SJCRH30 (cell line): ENCODE measurements around the gene RTCA. TPM values are rescaled to one million over a fixed set of nuclear protein-coding genes. Genes with fewer than 3 reads are reported as not detected.
"Not testable (repeated sequence)": the region's sequence is repeated elsewhere in the genome, so short reads cannot be mapped to it uniquely, and the experiment has no call there.

ENCODE experiments used
- DNase-seq, 2 experiments: peaks; one replicate each; pipeline ENCODE4 v3.0.0-alpha.2; 2015 to 2020
- H3K27ac ChIP-seq: fragments of 250-450 bp; sonication (Bioruptor Pico); 2 replicates; pipeline ENCODE4 v1.5.1; 2020; ENCODE audit warnings: mild to moderate bottlenecking, moderate library complexity
- H3K27me3 ChIP-seq: fragments of 250-450 bp; sonication (Bioruptor Pico); 2 replicates; pipeline ENCODE4 v1.5.1; 2020; ENCODE audit warnings: mild to moderate bottlenecking, moderate library complexity
- H3K36me3 ChIP-seq: fragments of 250-450 bp; sonication (Bioruptor Pico); 2 replicates; pipeline ENCODE4 v1.5.1; 2020; ENCODE audit warnings: mild to moderate bottlenecking, moderate library complexity
- H3K4me1 ChIP-seq: fragments of 250-450 bp; sonication (Bioruptor Pico); 2 replicates; pipeline ENCODE4 v1.5.1; 2020; ENCODE audit warnings: mild to moderate bottlenecking, moderate library complexity
- H3K4me3 ChIP-seq: fragments of 250-450 bp; sonication (Bioruptor Pico); 2 replicates; pipeline ENCODE4 v1.5.1; 2020; ENCODE audit warnings: mild to moderate bottlenecking, moderate library complexity
- H3K9me3 ChIP-seq: fragments of 250-450 bp; sonication (Bioruptor Pico); replicated peaks from 2 replicates; pipeline ENCODE4 v1.5.1; 2020; ENCODE audit warnings: mild to moderate bottlenecking, moderate library complexity
- total RNA-seq: library from RNA; depleted of rRNA; stranded (reverse); fragments of >200 nt; shearing (Covaris generic); gene quantifications from 2 replicates; pipeline ENCODE4 v1.2.3, GENCODE V29; 2014

The RTCA gene
- total RNA-seq, 1 experiment from 2014 or later: 41.0 TPM

DNA sequence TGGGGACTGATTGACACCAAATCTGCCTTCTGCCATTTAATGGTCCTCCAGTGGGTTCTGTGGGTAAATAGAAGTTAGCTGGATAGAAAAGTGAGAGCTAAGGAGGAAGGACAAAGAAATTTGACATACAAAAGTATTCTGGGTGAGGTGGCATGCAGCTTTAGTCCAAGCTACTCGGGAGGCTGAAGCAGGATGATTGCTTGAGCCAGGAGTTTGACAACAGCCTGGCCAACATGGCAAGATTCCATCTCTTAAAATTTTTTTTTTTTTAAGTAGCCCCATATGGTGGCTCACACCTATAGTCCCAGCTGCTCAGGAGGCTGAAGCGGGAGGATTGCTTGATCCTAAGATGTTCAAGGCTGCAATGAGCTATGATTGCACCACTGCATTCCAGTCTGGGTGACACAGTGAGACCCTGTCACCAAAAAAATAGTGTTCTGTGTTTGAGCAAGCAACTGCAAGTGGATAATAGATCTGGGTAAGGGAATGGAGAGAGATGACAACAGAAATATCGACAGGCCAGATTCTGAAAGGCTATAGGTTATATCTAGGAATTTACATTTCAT lies 13.4 kb downstream of the RTCA start:
- Histone ChIP-seq H3K36me3 (peaks cover 72% of the 10 kb centered on the region), H3K4me3 (no peak overlapping the region), H3K27ac (no peak overlapping the region), H3K4me1 (no peaks in the 10 kb centered on the region), H3K9me3 (no peaks in the 10 kb centered on the region), H3K27me3 (no peaks in the 10 kb centered on the region)
- DNase-seq: no peak

DNA sequence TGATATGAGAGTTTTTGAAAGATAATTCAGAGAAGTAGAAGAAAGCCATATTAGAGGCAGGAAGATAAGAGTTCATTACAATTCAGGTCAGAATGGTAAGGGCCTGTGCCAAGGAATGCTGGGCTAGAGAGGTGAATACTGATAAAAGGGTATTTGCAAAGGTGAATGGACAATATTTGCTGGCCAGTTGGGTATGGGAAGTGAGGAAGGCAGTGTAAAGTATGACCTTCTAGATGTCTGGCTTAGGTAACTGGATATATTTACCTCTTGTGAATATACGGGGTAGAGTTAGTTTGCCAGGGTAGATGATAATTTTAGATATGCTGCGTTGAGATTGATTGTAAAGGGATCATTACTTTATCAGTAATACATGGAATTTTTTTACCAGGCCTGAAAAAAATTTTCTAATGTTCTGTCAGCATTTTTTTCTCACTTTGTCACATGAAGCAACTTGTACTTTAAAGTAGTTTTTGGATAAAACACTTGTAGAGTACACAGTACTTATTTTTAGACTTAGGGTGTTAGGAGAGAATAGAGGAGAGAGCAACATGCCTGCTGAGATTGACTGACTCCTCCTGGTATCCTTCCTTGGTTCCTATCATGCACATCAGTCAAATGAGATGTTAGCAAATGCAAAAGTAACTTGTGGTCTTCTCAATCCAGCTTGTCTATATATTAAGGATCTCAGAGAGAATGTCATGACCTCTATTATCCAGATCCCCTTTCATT lies 14.1 kb downstream of the RTCA start:
- DNase-seq: no peak
- Histone ChIP-seq H3K9me3 (no peaks in the 10 kb centered on the region), H3K27me3 (no peaks in the 10 kb centered on the region), H3K36me3 (peaks cover 72% of the 10 kb centered on the region), H3K4me3 (no peak overlapping the region), H3K27ac (no peak overlapping the region), H3K4me1 (no peaks in the 10 kb centered on the region)

DNA sequence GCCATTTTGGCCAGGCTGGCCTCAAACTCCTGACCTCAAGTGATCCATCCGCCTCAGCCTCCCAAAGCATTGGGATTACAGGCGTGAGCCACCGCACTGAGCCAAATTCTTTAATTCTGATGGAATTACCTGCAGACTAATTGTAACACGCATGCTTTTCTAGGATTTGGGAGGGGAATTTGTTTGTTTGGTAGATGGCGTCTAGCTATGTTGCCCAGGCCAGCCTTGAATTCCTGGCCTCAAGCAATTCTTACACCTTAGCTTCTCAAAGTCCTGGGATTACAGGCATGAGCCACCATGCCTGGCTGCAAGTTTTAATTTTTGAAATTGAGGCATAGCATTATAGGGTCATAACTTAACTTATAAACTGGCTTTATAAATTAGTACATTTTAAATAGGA lies 18.6 kb downstream of the RTCA start:
- Histone ChIP-seq H3K4me1 (no peaks in the 10 kb centered on the region), H3K9me3 (no peaks in the 10 kb centered on the region), H3K36me3 (peaks cover 60% of the 10 kb centered on the region), H3K4me3 (no peak overlapping the region), H3K27me3 (no peaks in the 10 kb centered on the region), H3K27ac (no peak overlapping the region)
- no peak for DNase-seq

DNA sequence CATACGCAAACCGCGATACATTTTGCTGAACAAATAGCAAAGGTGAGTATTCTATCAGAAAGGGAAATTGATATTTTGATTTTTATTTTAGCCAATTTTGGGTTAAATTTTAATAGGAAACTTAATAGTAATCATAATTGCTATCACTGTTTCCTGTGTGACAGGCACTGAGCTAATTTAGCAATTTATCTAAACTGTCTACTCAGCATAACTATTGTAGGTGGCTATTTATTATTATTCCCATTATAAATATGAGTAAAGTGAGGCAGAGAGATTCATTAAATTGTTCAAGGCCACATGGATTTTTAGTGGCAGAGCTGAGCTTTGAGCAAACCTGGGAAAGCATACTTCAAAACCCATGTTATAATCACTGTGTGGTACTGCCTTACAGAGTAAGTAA lies 21.1 kb downstream of the RTCA start:
- Histone ChIP-seq H3K4me3 (no peak overlapping the region), H3K27ac (no peak overlapping the region), H3K9me3 (no peaks in the 10 kb centered on the region), H3K4me1 (no peaks in the 10 kb centered on the region), H3K27me3 (no peaks in the 10 kb centered on the region), H3K36me3 (peaks cover 62% of the 10 kb centered on the region)
- no peak for DNase-seq

DNA sequence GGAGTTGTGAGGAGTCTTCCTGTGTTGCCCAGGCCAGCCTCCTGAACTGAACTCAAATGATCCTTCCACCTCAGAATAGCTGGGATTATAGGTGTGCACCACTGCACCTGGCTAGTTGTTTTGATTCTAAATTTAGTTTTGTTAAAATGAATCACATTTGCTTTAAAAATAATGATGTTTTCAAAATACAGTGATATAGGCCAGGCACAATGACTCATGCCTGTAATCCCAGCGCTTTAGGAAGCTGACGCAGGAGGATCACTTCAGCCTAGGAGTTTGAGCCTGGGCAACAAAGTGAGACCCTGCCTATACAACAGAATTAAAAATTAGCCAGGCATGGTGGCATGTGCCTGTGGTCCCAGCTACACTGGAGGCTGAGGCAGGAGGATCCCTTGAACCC lies 24.3 kb downstream of the RTCA start:
- Histone ChIP-seq H3K27ac (no peak overlapping the region), H3K9me3 (no peaks in the 10 kb centered on the region), H3K27me3 (no peaks in the 10 kb centered on the region), H3K4me1 (no peaks in the 10 kb centered on the region), H3K36me3 (peaks cover 44% of the 10 kb centered on the region), H3K4me3 (no peak overlapping the region)
- no peak for DNase-seq

DNA sequence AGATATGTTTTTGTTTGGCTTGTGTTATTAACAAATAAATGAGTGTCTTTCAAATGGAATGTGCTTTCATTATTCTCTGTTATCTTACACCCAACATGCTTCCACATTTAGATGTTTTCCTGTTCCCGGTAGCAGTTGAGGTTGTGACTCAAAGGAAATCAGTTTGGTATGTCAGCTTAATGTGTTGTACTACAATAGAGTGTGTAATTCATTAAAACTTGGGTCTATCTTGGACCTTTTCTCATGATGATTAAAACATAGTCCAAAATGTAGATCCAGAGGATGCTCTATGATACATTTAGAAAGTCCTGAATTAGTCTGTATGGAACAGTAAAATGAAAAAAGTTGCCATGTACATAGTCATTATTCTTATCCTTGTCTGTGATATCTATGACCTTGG lies 26.7 kb downstream of the RTCA start:
- no peak for DNase-seq
- Histone ChIP-seq H3K9me3 (no peaks in the 10 kb centered on the region), H3K4me1 (no peaks in the 10 kb centered on the region), H3K27ac (no peak overlapping the region), H3K27me3 (no peaks in the 10 kb centered on the region), H3K36me3 (peaks cover 25% of the 10 kb centered on the region), H3K4me3 (no peak overlapping the region)

DNA sequence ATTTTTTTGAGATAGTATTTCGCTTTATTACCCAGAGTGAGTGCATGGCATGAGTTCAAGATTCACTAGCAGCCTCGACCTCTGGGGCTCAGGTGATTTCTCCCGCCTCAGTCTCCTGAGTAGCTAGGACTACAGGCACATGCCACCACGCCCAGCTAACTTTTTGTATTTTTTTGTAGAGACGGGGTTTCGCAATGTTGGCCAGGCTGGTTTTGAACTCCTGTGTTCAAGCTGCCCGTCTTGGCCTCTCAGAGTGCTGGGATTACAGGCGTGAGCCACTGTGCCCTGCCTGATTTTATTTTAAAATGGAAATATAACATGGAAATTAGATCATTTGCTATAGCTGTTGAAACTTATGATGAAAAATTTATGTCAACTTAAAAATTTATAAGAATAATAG lies 30.1 kb downstream of the RTCA start:
- Histone ChIP-seq H3K27me3 (no peaks in the 10 kb centered on the region), H3K27ac (no peak overlapping the region), H3K36me3 (peaks cover 9% of the 10 kb centered on the region; the same call in 1 of the 2 replicates), H3K4me1 (no peaks in the 10 kb centered on the region), H3K4me3 (no peak overlapping the region), H3K9me3 (no peaks in the 10 kb centered on the region)
- DNase-seq: no peak

DNA sequence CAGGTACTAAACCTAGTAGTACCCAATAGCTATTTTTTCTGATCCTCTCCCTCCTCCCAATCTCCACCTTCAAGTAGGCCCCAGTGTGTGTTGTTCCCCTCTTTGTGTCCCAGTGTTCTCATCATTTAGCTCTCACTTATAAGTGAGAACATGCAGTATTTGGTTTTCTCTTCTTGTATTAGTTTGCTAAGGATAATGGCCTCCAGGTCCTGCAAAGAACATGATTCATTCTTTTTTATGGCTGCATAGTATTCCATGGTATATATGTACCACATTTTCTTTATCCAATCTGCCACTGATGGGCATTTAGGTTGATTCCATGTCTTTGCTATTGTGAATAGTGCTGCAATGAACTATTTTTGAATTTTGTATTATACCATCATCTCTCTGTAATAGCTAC lies 31.0 kb downstream of the RTCA start:
- H3K4me3 ChIP-seq, H3K4me1 ChIP-seq, H3K9me3 ChIP-seq, DNase-seq, H3K27me3 ChIP-seq, H3K27ac ChIP-seq, H3K36me3 ChIP-seq: not testable (repeated sequence)

DNA sequence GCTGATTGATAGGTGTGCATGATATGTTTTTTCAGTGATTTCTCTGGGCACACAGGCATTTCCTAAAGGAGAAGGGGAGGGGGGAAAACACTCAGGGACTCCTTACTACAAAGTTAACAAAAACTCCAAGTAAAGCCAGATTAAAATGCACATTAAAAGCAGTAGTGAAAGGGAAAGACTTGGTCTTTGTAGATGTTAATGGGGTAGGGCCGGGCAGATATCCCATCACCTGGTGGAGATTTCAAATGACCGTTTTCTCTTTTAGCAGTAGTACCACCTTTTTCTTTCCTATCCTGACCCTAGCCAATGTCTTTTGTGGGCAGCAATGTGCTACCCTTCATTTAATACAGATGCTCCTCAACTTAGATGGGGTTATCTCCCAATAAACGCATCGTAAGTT lies 32.5 kb downstream of the RTCA start:
- Histone ChIP-seq H3K36me3 (no peaks in the 10 kb centered on the region), H3K27me3 (no peaks in the 10 kb centered on the region), H3K4me3 (no peak overlapping the region), H3K27ac (no peak overlapping the region), H3K9me3 (no peaks in the 10 kb centered on the region), H3K4me1 (no peaks in the 10 kb centered on the region)
- DNase-seq: no peak

DNA sequence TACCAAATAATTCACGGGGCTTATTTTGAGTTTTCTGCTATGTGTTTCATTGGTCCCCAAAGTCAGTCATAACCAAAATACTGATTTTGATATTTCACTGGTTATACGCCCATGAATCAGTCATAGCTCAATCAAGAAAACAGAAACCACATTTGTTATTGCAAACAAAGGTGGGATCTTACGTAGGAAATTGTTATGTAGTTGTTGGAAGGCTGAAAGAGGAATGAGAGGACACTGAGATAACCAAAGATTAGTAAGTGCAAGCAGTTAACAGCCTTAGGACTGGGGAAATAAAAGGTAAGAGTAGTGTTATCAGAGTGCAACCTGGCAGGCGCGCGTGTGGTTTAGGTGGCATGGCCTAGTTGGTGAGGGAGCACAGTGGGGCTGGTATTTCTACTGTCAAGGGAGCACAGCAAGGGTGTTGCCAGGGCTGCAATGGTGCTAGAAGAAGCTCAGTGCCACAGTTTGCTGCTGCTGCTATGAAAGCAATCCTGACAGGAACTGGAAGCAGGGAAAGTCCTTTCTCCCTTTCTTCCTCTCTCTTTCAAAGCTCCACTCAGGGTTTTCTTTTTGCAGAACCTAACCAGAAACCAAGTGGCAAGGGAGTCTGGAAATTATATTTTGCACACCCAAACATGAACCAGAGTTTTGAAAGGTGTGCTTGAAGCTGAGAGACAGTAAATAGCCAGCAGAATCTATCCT lies 33.7 kb downstream of the RTCA start:
- no peaks in the 10 kb centered on the region for H3K27me3 ChIP-seq
- H3K4me3 ChIP-seq: no peak overlapping the region
- no peak for DNase-seq
- H3K36me3 ChIP-seq: no peaks in the 10 kb centered on the region
- no peak overlapping the region for H3K27ac ChIP-seq
- H3K4me1 ChIP-seq: no peaks in the 10 kb centered on the region
- no peaks in the 10 kb centered on the region for H3K9me3 ChIP-seq

DNA sequence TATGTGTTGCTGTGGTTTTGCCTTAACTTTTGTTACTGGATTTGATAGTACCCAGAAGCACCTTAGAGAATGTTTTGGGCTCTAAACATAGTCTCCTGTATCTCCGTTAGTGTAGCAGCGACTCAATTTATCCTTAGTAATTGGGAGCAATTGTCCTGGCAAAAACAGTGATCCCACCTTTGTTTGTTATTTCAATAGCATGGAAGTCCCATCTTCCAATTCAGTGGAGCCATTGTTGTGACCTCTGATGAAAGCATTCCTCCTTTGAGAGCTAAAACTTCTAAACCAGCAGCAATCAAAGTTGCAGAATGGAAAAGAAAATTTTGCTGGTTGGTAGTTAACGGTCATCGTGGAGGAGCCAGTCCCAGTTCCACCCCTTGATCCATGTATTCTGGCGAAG lies 34.7 kb downstream of the RTCA start:
- H3K27me3 ChIP-seq: no peaks in the 10 kb centered on the region
- no peaks in the 10 kb centered on the region for H3K9me3 ChIP-seq
- H3K4me1 ChIP-seq: no peaks in the 10 kb centered on the region
- no peak overlapping the region for H3K4me3 ChIP-seq
- no peaks in the 10 kb centered on the region for H3K36me3 ChIP-seq
- no peak overlapping the region for H3K27ac ChIP-seq
- no peak for DNase-seq

DNA sequence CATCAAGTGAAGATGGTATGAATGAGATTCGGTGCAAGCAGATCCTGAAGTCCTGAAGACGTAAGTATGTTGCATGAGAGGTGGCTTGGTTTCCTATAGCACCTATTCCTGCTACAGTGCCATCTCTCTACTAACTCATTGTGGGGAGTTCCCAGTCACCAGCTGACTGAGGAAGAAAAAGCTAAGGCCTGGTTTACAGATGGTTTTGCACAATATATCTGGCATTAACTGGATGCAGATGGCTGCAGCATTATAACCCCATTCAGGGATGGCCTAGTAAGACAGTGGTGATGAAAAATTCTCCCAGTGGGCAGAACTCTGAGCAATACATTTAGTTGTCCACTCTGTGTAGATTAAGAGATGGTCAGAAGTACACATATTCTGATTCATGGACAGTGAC lies 36.7 kb downstream of the RTCA start:
- H3K4me3 ChIP-seq: no peak overlapping the region

DNA sequence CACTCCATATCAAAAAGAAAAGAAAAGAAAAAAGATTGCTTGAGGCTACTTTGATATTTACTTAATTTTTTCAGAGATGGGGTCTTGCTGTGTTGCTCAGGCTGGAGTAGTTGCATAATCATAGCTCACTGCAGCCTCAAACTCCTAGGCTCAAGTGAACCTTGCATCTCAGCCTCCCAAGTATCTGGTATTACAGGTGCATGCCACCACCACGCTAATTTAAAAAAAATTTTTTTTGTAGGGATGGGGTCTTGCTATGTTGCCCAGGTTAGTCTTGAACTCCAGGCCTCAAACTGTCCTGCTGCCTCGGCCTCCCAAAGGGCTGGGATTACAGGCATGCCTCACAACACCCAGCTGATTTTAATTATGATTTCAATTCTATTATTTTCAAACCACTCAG lies 38.2 kb downstream of the RTCA start:
- no peak overlapping the region for H3K4me3 ChIP-seq
- no peak overlapping the region for H3K27ac ChIP-seq
- H3K4me1 ChIP-seq: no peaks in the 10 kb centered on the region
- H3K27me3 ChIP-seq: no peaks in the 10 kb centered on the region
- H3K36me3 ChIP-seq: no peaks in the 10 kb centered on the region
- no peaks in the 10 kb centered on the region for H3K9me3 ChIP-seq
- DNase-seq: no peak

More for the DNA sequence above, 36.7 kb downstream of the RTCA start:
- no peaks in the 10 kb centered on the region for H3K9me3 ChIP-seq
- no peak overlapping the region for H3K27ac ChIP-seq
- H3K36me3 ChIP-seq: no peaks in the 10 kb centered on the region
- no peak for DNase-seq
- no peaks in the 10 kb centered on the region for H3K4me1 ChIP-seq
- H3K27me3 ChIP-seq: no peaks in the 10 kb centered on the region

DNA sequence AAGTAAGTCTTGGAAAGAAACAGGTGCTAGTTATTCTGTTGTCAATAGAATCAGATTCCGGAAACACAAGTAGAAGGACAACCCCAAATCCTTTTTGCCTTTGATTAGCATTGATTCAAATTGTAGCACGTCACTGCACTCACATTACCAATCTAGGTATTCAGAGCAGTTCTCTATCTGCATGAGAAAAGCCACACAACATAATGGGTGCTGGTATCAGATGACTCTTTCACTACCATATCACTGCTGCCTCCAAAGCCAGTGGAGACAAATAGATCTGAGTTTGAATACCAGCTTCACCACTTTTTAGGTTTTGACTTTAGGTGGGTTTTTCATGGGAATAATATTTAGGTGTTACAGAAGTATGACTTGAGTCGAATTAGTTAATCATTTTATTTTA lies 38.9 kb downstream of the RTCA start:
- DNase-seq: no peak
- Histone ChIP-seq H3K27ac (no peak overlapping the region), H3K4me3 (no peak overlapping the region), H3K36me3 (no peaks in the 10 kb centered on the region), H3K4me1 (no peaks in the 10 kb centered on the region), H3K27me3 (no peaks in the 10 kb centered on the region), H3K9me3 (0 out of 2 replicates have a peak, but pooled peaks cover 4% of the 10 kb centered on the region)

DNA sequence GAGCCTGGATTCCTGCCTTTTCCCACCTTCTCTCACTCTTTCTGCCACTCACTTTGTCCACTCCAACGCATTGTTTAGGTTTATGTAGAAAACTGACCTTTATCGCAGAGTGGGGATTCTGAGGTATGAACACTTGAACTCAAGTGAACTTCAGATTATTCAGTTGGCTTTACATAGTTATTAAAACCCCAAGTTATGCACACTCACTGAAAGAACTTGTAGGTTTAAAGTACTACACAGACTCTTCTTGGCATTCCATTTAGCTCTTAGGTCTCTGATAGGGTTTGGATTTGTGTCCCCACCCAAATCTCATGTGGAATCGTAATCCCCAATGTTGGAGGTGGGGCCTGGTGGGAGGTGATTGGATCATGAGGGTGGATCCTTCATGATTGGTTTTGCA lies 39.9 kb downstream of the RTCA start:
- Histone ChIP-seq H3K27ac (no peak overlapping the region), H3K4me1 (no peaks in the 10 kb centered on the region), H3K27me3 (no peaks in the 10 kb centered on the region), H3K9me3 (peaks cover 5% of the 10 kb centered on the region; the same call in 1 of the 2 replicates), H3K4me3 (no peak overlapping the region), H3K36me3 (no peaks in the 10 kb centered on the region)
- DNase-seq: no peak
